Measurements from ENCODE around the gene AREG. TPM values are rescaled to one million over a fixed set of nuclear protein-coding genes. Genes with fewer than 3 reads are reported as not detected.

Gene AREG
- total and polyA plus RNA-seq, 2 donors: 0.42 to 30.3 TPM

GRCh38 chr4:74483226-74483911 lies 38.4 kb downstream of the AREG start:
- 90% methylated on average over 6 of the region's 6 CpGs for WGBS
- Histone ChIP-seq H3K36me3 (ENCODE audit: control insufficient read depth in 2 of 2, insufficient read depth in 2 of 2, low read length in 1 of 2) (no peaks in the 10 kb centered on the region), H3K4me3 (ENCODE audit: low read length in 2 of 2) (no peak overlapping the region), H3K4me1 (ENCODE audit: control insufficient read depth in 2 of 2, insufficient read depth in 2 of 2, low read length in 2 of 2) (no peaks in the 10 kb centered on the region), H3K27ac (ENCODE audit: low read depth in 1 of 2, low read length in 1 of 2) (no peak overlapping the region), H3K9me3 (ENCODE audit: control insufficient read depth in 2 of 2, insufficient read depth in 1 of 2, low read length in 1 of 2) (no peaks in the 10 kb centered on the region), H3K27me3 (ENCODE audit: control insufficient read depth in 2 of 2, insufficient read depth in 1 of 2, low read length in 1 of 2) (no peaks in the 10 kb centered on the region)
- DNase-seq (ENCODE audit: low read depth in 6 of 9, low spot score in 9 of 9): no peak

DNA sequence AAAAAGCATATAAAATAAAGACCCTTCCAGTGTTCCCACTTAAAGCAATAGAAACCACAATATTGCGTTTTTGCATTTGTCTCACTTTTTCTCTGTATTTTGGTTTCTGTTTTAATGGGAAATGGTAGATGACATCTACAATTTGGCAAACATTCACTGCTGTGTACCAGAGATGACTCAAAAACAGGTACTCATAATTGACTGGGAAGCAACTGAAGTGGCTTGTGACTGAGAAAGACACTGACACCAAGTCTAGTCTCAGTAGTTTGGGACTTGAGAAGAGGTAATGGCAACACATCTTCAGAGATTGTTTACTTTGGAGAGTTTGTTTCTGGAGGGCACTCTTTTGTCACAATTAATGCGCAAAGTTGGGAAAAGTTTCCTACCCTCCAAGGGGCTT lies 42.0 kb downstream of the AREG start:
- Histone ChIP-seq H3K27me3 (ENCODE audit: control insufficient read depth in 2 of 2, insufficient read depth in 1 of 2, low read length in 1 of 2) (no peaks in the 10 kb centered on the region), H3K27ac (ENCODE audit: low read depth in 1 of 2, low read length in 1 of 2) (no peak overlapping the region), H3K36me3 (ENCODE audit: control insufficient read depth in 2 of 2, insufficient read depth in 2 of 2, low read length in 1 of 2) (no peaks in the 10 kb centered on the region), H3K4me1 (ENCODE audit: control insufficient read depth in 2 of 2, insufficient read depth in 2 of 2, low read length in 2 of 2) (no peaks in the 10 kb centered on the region), H3K9me3 (ENCODE audit: control insufficient read depth in 2 of 2, insufficient read depth in 1 of 2, low read length in 1 of 2) (no peaks in the 10 kb centered on the region), H3K4me3 (ENCODE audit: low read length in 2 of 2) (no peak overlapping the region)
- no peak for DNase-seq (ENCODE audit: low read depth in 6 of 9, low spot score in 9 of 9)
- 100% methylated on average over 2 of the region's 2 CpGs for WGBS

GRCh38 chr4:74487771-74488170 lies 42.8 kb downstream of the AREG start:
- no peaks in the 10 kb centered on the region for H3K9me3 ChIP-seq (ENCODE audit: control insufficient read depth in 2 of 2, insufficient read depth in 1 of 2, low read length in 1 of 2)
- no peak for DNase-seq (ENCODE audit: low read depth in 6 of 9, low spot score in 9 of 9)
- WGBS: 94% methylated on average over 1 of the region's 1 CpG
- H3K36me3 ChIP-seq (ENCODE audit: control insufficient read depth in 2 of 2, insufficient read depth in 2 of 2, low read length in 1 of 2): no peaks in the 10 kb centered on the region
- no peaks in the 10 kb centered on the region for H3K4me1 ChIP-seq (ENCODE audit: control insufficient read depth in 2 of 2, insufficient read depth in 2 of 2, low read length in 2 of 2)
- no peak overlapping the region for H3K27ac ChIP-seq (ENCODE audit: low read depth in 1 of 2, low read length in 1 of 2)
- H3K27me3 ChIP-seq (ENCODE audit: control insufficient read depth in 2 of 2, insufficient read depth in 1 of 2, low read length in 1 of 2): no peaks in the 10 kb centered on the region
- no peak overlapping the region for H3K4me3 ChIP-seq (ENCODE audit: low read length in 2 of 2)

- Histone ChIP-seq H3K9me3 (ENCODE audit: control insufficient read depth in 2 of 2, insufficient read depth in 1 of 2, low read length in 1 of 2) (no peaks in the 10 kb centered on the region), H3K36me3 (ENCODE audit: control insufficient read depth in 2 of 2, insufficient read depth in 2 of 2, low read length in 1 of 2) (no peaks in the 10 kb centered on the region), H3K4me3 (ENCODE audit: low read length in 2 of 2) (no peak overlapping the region), H3K4me1 (ENCODE audit: control insufficient read depth in 2 of 2, insufficient read depth in 2 of 2, low read length in 2 of 2) (no peaks in the 10 kb centered on the region), H3K27ac (ENCODE audit: low read depth in 1 of 2, low read length in 1 of 2) (no peak overlapping the region), H3K27me3 (ENCODE audit: control insufficient read depth in 2 of 2, insufficient read depth in 1 of 2, low read length in 1 of 2) (no peaks in the 10 kb centered on the region)
- DNase-seq (ENCODE audit: low read depth in 6 of 9, low spot score in 9 of 9): no peak
- 97% methylated on average over 1 of the region's 1 CpG for WGBS
These were observed 45.8 kb downstream of the AREG start for GRCh38 chr4:74490736-74491135.

GRCh38 chr4:74499986-74500781 lies 55.2 kb downstream of the AREG start:
- Histone ChIP-seq H3K27ac (ENCODE audit: low read depth in 1 of 2, low read length in 1 of 2) (no peak overlapping the region), H3K4me1 (ENCODE audit: control insufficient read depth in 2 of 2, insufficient read depth in 2 of 2, low read length in 2 of 2) (no peaks in the 10 kb centered on the region), H3K4me3 (ENCODE audit: low read length in 2 of 2) (no peak overlapping the region), H3K27me3 (ENCODE audit: control insufficient read depth in 2 of 2, insufficient read depth in 1 of 2, low read length in 1 of 2) (no peaks in the 10 kb centered on the region), H3K9me3 (ENCODE audit: control insufficient read depth in 2 of 2, insufficient read depth in 1 of 2, low read length in 1 of 2) (no peaks in the 10 kb centered on the region), H3K36me3 (ENCODE audit: control insufficient read depth in 2 of 2, insufficient read depth in 2 of 2, low read length in 1 of 2) (no peaks in the 10 kb centered on the region)
- WGBS: 96% methylated on average over 4 of the region's 4 CpGs
- no peak for DNase-seq (ENCODE audit: low read depth in 6 of 9, low spot score in 9 of 9)

GRCh38 chr4:74501579-74501978 lies 56.6 kb downstream of the AREG start:
- H3K4me1 ChIP-seq (ENCODE audit: control insufficient read depth in 2 of 2, insufficient read depth in 2 of 2, low read length in 2 of 2): no peaks in the 10 kb centered on the region
- no peaks in the 10 kb centered on the region for H3K27me3 ChIP-seq (ENCODE audit: control insufficient read depth in 2 of 2, insufficient read depth in 1 of 2, low read length in 1 of 2)
- WGBS: 99% methylated on average over 1 of the region's 1 CpG
- no peaks in the 10 kb centered on the region for H3K36me3 ChIP-seq (ENCODE audit: control insufficient read depth in 2 of 2, insufficient read depth in 2 of 2, low read length in 1 of 2)
- DNase-seq (ENCODE audit: low read depth in 6 of 9, low spot score in 9 of 9): no peak
- H3K27ac ChIP-seq (ENCODE audit: low read depth in 1 of 2, low read length in 1 of 2): no peak overlapping the region
- H3K9me3 ChIP-seq (ENCODE audit: control insufficient read depth in 2 of 2, insufficient read depth in 1 of 2, low read length in 1 of 2): no peaks in the 10 kb centered on the region
- H3K4me3 ChIP-seq (ENCODE audit: low read length in 2 of 2): no peak overlapping the region

GRCh38 chr4:74503580-74503979 lies 58.6 kb downstream of the AREG start:
- H3K36me3 ChIP-seq (ENCODE audit: control insufficient read depth in 2 of 2, insufficient read depth in 2 of 2, low read length in 1 of 2): no peaks in the 10 kb centered on the region
- H3K4me3 ChIP-seq (ENCODE audit: low read length in 2 of 2): no peak overlapping the region
- H3K27me3 ChIP-seq (ENCODE audit: control insufficient read depth in 2 of 2, insufficient read depth in 1 of 2, low read length in 1 of 2): no peaks in the 10 kb centered on the region
- H3K27ac ChIP-seq (ENCODE audit: low read depth in 1 of 2, low read length in 1 of 2): no peak overlapping the region
- no peaks in the 10 kb centered on the region for H3K9me3 ChIP-seq (ENCODE audit: control insufficient read depth in 2 of 2, insufficient read depth in 1 of 2, low read length in 1 of 2)
- no peaks in the 10 kb centered on the region for H3K4me1 ChIP-seq (ENCODE audit: control insufficient read depth in 2 of 2, insufficient read depth in 2 of 2, low read length in 2 of 2)
- no peak for DNase-seq (ENCODE audit: low read depth in 6 of 9, low spot score in 9 of 9)
- 98% methylated on average over 2 of the region's 2 CpGs for WGBS

- Histone ChIP-seq H3K4me1 (ENCODE audit: control insufficient read depth in 2 of 2, insufficient read depth in 2 of 2, low read length in 2 of 2) (no peaks in the 10 kb centered on the region), H3K27ac (ENCODE audit: low read depth in 1 of 2, low read length in 1 of 2) (no peak overlapping the region), H3K36me3 (ENCODE audit: control insufficient read depth in 2 of 2, insufficient read depth in 2 of 2, low read length in 1 of 2) (no peaks in the 10 kb centered on the region), H3K4me3 (ENCODE audit: low read length in 2 of 2) (no peak overlapping the region), H3K9me3 (ENCODE audit: control insufficient read depth in 2 of 2, insufficient read depth in 1 of 2, low read length in 1 of 2) (no peaks in the 10 kb centered on the region), H3K27me3 (ENCODE audit: control insufficient read depth in 2 of 2, insufficient read depth in 1 of 2, low read length in 1 of 2) (no peaks in the 10 kb centered on the region)
- no peak for DNase-seq (ENCODE audit: low read depth in 6 of 9, low spot score in 9 of 9)
- 91% methylated on average over 1 of the region's 1 CpG for WGBS
These were observed 59.3 kb downstream of the AREG start for GRCh38 chr4:74504212-74504611.
